ENCODE measurements around the gene MDFIC.
"Not testable (repeated sequence)": the region's sequence is repeated elsewhere in the genome, so short reads cannot be mapped to it uniquely, and the experiment has no call there.

The MDFIC gene

GRCh38 chr7:114922026-114922651 is at the start of gene MDFIC:
Gene MDFIC (plus strand): TSS chr7:114922094. CDS start chr7:114923034, 940 bp downstream.
- peak in 2 of 3 donors; percentile 47 to 49 for DNase-seq (ENCODE audit: low read depth in 3 of 3, low spot score in 1 of 3)

- DNase-seq (ENCODE audit: low read depth in 3 of 3, low spot score in 1 of 3), result no peak
These were observed 47.7 kb upstream of the MDFIC start for GRCh38 chr7:114874170-114874569.

- DNase-seq (ENCODE audit: low read depth in 3 of 3, low spot score in 1 of 3), result no peak
These were observed 46.7 kb upstream of the MDFIC start for GRCh38 chr7:114875186-114875585.

DNA sequence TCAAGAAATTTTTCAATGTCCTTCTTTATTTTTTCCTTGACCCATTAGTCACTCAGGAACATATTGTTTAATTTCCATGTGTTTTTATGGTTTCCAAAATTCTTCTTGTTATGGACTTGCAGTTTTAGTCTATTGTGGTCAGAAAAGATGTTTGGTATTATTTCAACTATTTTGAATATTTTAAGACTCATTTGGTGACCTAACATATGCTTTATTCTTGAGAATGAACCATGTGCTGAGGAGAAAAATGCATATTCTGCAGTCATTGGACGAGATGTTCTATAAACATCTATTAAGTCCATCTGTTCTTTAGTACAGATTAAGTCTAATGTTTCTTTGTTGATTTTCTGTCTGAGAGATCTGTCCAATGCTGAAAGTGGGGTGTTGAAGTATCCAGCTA is 42.3 kb upstream of the MDFIC start:
- DNase-seq (ENCODE audit: low read depth in 3 of 3, low spot score in 1 of 3), result no peak

- no peak for DNase-seq (ENCODE audit: low read depth in 3 of 3, low spot score in 1 of 3)
These were observed 36.1 kb upstream of the MDFIC start for GRCh38 chr7:114885836-114886235.

- DNase-seq (ENCODE audit: low read depth in 3 of 3, low spot score in 1 of 3), result no peak
These were observed 35.7 kb upstream of the MDFIC start for GRCh38 chr7:114886241-114886640.

DNA sequence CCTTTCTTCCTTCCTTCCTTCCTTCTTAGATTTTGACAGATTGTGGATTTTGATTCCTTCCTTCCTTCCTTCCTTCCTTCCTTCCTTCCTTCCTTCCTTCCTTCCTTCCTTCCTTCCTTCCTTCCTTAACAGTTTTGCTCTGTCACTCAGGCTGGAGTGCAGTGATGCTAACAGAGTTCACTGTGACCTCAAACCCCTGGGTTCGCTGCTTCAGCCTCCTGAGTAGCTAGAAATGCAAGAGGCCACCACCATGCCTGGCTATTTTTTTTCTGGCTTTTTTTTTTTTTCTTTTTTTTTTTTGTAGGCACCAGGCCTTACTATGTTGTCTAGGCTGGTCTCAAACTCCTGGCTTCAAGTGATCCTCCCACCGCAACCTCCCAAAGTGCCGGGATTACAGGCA is 32.8 kb upstream of the MDFIC start:
- not testable (repeated sequence) for DNase-seq (ENCODE audit: low read depth in 3 of 3, low spot score in 1 of 3)

DNA sequence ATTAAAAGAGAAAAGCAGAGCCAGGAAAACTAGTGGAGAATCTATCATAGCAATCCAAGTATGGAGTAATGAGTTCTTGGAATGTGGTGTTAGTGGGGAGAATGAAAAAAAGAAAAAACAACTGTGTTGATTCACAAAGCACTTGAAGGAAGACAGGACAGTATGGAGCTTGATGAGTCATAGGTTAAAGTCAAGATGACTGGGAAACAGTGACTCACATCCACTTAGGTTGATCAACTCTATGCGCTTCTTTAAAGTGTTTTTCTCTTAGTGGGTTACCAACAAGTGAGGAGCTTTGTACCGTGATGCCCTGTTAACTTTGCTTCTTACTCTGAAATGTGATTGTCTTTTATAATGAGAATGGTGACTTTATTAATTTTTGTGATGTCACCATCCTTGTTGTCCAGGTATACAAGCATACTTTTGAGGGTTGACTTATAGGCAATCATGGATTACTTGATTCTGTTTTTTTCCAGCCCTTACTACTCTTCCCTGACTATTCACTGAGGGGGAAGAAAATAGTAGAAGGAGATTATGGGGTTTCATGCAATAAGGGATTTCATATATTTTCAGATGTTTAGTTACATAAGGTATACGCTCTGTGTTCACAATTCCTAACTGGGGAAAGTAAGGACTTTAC is 32.1 kb upstream of the MDFIC start:
- no peak for DNase-seq (ENCODE audit: low read depth in 3 of 3, low spot score in 1 of 3)

DNA sequence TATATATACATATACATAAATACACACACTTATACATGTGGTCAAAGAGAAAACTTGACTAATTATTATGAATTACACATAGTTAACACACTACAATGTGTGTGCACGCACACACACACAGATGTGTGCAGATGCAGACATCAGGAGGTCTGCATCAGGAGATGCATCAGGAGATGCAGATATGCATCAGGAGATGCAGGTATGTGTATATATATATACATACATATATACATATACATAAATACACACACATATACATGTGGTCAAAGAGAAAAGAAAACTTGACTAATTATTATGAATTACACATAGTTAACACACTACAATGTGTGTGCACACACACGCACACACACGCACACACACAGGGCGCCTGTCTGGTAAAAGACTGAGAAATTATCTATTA is 31.3 kb upstream of the MDFIC start:
- no peak for DNase-seq (ENCODE audit: low read depth in 3 of 3, low spot score in 1 of 3)

GRCh38 chr7:114900127-114900526 is 21.8 kb upstream of the MDFIC start:
- DNase-seq (ENCODE audit: low read depth in 3 of 3, low spot score in 1 of 3), result no peak

GRCh38 chr7:114901771-114902170 is 20.1 kb upstream of the MDFIC start:
- DNase-seq (ENCODE audit: low read depth in 3 of 3, low spot score in 1 of 3), result no peak

GRCh38 chr7:114903131-114903530 is 18.8 kb upstream of the MDFIC start:
- DNase-seq (ENCODE audit: low read depth in 3 of 3, low spot score in 1 of 3), result no peak

DNA sequence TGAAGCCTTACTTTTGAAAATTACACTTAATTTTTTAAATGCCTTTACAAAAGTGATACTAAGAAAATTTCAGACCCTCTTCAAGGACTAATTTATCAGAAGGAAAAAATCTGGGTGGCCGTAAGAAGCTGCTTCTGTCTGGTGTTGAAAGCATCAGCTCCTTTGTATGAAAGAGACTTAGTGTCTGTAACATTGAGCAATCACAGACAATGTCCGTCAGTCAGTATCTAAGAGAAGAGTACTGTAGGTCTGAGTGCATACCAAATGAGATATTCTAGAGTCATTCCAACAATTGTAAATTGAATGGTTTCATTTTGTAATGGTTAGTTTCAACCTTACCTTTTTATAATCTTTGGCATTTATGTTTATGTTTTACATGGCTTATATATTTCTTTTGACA is 11.1 kb upstream of the MDFIC start:
- DNase-seq (ENCODE audit: low read depth in 3 of 3, low spot score in 1 of 3), result no peak

DNA sequence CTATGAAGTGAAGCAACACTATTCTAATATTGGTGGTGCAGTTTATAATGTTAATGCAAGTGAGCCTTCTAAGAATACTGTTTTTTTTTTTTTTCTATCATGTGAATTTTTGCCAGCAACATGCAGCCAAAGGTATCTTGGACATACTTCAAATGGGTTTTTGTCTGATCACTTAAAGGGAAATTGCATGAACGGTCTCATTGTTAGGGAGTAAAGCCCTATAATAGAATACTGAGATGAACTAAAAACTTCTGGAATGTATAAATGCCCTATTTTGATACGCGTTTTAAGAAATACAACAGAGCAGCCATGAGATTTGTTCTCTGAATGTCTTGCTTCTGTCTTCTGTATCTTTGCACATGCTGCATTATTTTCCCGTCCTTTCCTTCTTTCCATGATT is 10.5 kb upstream of the MDFIC start:
- no peak for DNase-seq (ENCODE audit: low read depth in 3 of 3, low spot score in 1 of 3)

GRCh38 chr7:114916261-114916892 is 5.5 kb upstream of the MDFIC start:
- no peak for DNase-seq (ENCODE audit: low read depth in 3 of 3, low spot score in 1 of 3)

DNA sequence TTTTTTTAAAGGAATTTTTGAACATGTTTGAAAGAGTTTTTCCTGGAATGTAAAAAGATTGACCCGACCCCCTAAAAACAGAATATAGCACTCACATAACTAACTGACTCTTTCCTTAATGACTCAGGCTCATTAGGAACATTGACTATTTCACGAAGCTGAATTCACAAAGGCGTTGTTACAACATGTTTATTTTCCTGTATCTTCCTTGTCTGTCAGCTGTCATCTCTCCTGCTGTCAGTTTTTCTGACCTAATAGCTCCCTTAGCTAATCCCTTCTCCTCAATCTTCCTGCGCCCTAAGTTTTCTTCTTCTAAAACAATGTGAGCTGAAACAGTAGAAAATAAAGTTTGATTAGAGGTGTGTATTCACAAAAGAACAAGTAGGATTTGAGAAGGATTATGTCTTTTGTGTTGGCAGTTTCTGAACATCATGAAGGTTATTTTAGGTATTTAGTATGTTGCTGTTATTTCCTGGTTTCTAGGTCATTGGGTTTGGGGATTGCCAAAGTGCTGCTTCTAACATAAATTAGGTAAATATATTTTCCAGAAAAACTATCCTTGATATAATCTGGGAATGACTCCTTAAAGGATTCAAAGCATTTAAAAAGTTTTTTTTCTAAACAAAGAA is 4.6 kb upstream of the MDFIC start:
- DNase-seq (ENCODE audit: low read depth in 3 of 3, low spot score in 1 of 3), result no peak

DNA sequence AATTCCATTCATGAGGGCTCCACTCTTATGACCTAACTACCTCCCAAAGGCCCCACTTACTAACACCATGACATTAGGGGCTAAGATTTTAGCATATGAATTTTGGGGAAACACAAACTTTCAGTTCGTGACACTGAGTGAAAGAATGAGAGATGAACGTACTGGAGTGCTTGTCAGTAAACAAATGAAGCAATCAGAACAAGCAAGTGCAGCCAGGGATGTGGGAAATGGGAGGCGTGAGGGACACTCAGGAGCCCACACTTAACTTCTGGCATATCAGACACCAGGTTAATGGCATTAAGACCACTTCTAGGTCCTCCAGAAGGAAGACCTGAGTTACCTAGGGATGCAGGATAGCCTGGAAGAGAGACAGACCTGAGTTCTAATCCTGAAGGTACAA is 2.3 kb upstream of the MDFIC start:
- DNase-seq (ENCODE audit: low read depth in 3 of 3, low spot score in 1 of 3), result no peak

GRCh38 chr7:114921631-114922025 is 266 bp upstream of the MDFIC start:
- no peak for DNase-seq (ENCODE audit: low read depth in 3 of 3, low spot score in 1 of 3)

DNA sequence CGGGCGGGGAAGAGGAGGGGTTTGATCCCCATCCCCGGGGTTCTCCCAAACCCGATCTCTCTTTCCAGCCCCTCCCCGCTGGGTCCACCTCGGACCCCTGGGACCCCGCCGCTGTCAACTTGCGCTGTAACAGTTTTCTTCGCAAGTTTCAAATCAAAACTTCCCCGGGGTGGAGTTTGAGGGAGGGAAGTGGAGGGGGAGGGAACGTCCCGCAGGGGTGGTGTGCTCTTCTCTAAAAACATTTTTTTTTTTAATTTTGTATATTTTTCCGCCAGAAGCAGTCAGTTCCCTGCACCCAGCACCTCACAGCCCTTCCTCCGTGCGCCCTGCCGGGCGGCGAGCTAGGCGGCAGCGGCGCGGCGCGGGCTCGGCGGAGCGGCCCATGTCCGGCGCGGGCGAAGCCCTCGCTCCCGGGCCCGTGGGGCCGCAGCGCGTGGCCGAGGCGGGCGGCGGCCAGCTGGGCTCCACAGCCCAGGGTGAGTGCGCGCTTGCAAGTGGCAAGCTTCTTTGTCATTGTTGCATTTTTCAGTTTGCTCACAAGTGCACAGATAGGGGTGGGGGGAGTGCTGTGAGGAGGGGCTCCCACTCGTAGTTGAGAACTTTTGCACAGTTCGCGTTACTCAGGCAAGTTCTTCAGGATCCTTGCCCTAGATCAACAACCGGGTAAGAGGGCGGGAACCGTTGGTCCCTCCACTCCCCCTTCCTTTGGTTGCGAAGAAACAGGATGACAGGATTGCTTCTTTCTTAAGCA is 933 bp downstream of the MDFIC start:
- peak in 2 of 3 donors; percentile 18 to 32 for DNase-seq (ENCODE audit: low read depth in 3 of 3, low spot score in 1 of 3)

GRCh38 chr7:114923403-114923713 is 1.5 kb downstream of the MDFIC start:
- DNase-seq (ENCODE audit: low read depth in 3 of 3, low spot score in 1 of 3), result no peak

DNA sequence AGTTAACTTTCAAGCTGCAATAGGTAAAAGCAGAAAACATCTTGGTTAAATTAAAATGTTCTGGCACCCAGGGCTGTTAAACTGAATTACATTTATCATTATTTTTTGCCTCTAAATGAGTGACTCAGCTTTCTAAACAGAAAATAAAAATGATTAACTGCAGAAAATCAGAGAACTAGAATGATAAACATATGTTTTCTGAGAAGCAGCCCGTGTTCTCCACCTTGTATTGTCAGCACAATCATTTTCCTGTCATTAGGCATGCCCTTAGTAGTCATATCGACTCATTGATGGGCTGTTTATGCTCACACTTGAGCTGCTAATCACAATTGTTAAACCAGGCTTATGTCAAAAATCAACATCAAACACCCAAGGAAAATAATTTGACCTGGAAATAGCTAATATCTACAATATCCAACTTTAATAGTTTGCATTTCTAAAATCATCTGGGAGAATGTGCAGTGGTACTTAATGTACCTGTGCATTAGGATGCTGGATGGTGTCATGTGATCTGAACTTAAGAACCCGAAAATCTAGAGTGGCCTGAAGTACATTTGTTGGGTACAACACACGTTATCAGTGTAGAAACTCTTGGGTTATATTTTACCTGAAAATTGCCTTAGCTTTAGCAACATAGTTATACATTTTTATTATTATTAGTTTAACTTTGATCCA is 2.3 kb downstream of the MDFIC start:
- no peak for DNase-seq (ENCODE audit: low read depth in 3 of 3, low spot score in 1 of 3)

All from stimulated activated CD4-positive, alpha-beta T cell treated with anti-CD3 and anti-CD28 coated beads, TNF-alpha, amount 100 ng/mL, for 1 hour (primary cell).